ENCODE measurements around the gene PDE11A.
"Not testable (repeated sequence)": the region's sequence is repeated elsewhere in the genome, so short reads cannot be mapped to it uniquely, and the experiment has no call there.

The PDE11A gene

GRCh38 chr2:178072383-178073301, at the start of gene PDE11A:
Gene PDE11A, minus strand, starts transcription at chr2:178072777. Its CDS starts 340 bp downstream, at chr2:178072437.
- peak; percentile 69 for DNase-seq (ENCODE audit: low read depth)

GRCh38 chr2:178119179-178119922, 46.8 kb upstream of the PDE11A start:
- DNase-seq (ENCODE audit: low read depth), result no peak

- DNase-seq (ENCODE audit: low read depth), result no peak
Observed at GRCh38 chr2:178117725-178118124, 45.1 kb upstream of the PDE11A start.

- DNase-seq (ENCODE audit: low read depth), result no peak
Observed at GRCh38 chr2:178115271-178115670, 42.7 kb upstream of the PDE11A start.

- no peak for DNase-seq (ENCODE audit: low read depth)
Observed at GRCh38 chr2:178114462-178114861, 41.9 kb upstream of the PDE11A start.

GRCh38 chr2:178112202-178113152, 39.9 kb upstream of the PDE11A start, which contains the start of gene RBM45:
Gene RBM45, plus strand, starts transcription at chr2:178112437. Its CDS starts 110 bp downstream, at chr2:178112547.
- DNase-seq (ENCODE audit: low read depth), result peak; percentile 84

GRCh38 chr2:178111743-178112142, 39.2 kb upstream of the PDE11A start:
- DNase-seq (ENCODE audit: low read depth), result no peak

GRCh38 chr2:178110681-178111080, 38.1 kb upstream of the PDE11A start:
- DNase-seq (ENCODE audit: low read depth), result no peak

- no peak for DNase-seq (ENCODE audit: low read depth)
Observed at GRCh38 chr2:178109813-178110212, 37.2 kb upstream of the PDE11A start.

GRCh38 chr2:178108176-178108575, 35.6 kb upstream of the PDE11A start:
- DNase-seq (ENCODE audit: low read depth), result no peak

- no peak for DNase-seq (ENCODE audit: low read depth)
Observed at GRCh38 chr2:178106053-178106452, 33.5 kb upstream of the PDE11A start.

GRCh38 chr2:178105566-178105965, 33.0 kb upstream of the PDE11A start:
- DNase-seq (ENCODE audit: low read depth), result no peak

- DNase-seq (ENCODE audit: low read depth), result no peak
Observed at GRCh38 chr2:178101321-178102079, 28.9 kb upstream of the PDE11A start.

- DNase-seq (ENCODE audit: low read depth), result no peak
Observed at GRCh38 chr2:178093471-178093870, 20.9 kb upstream of the PDE11A start.

GRCh38 chr2:178088774-178089270, 16.2 kb upstream of the PDE11A start:
- no peak for DNase-seq (ENCODE audit: low read depth)

GRCh38 chr2:178084273-178084672, 11.7 kb upstream of the PDE11A start:
- DNase-seq (ENCODE audit: low read depth), result no peak

GRCh38 chr2:178082408-178083045, 9.9 kb upstream of the PDE11A start:
- no peak for DNase-seq (ENCODE audit: low read depth)

- not testable (repeated sequence) for DNase-seq (ENCODE audit: low read depth)
Observed at GRCh38 chr2:178079279-178079678, 6.7 kb upstream of the PDE11A start.

GRCh38 chr2:178076130-178076529, 3.6 kb upstream of the PDE11A start:
- no peak for DNase-seq (ENCODE audit: low read depth)

GRCh38 chr2:178075006-178075326, 2.4 kb upstream of the PDE11A start:
- no peak for DNase-seq (ENCODE audit: low read depth)

Measured in GM04504 (cell line).